OCI-LY3 (cell line): ENCODE measurements around the gene GRIP2.

Source experiments
- H2AFZ ChIP-seq: fragments of 200-600, 300-600 bp; shearing (Covaris generic); 2 replicates; pipeline ENCODE4 v1.6.0; 2014; ENCODE audit warnings: antibody characterized with exemption, low read depth, low read length
- H3K27ac ChIP-seq: fragments of 200-600, 300-600 bp; sonication (generic); 2 replicates; pipeline ENCODE4 v1.5.1; 2014; ENCODE audit warnings: mild to moderate bottlenecking, low read length, moderate library complexity, mixed read lengths
- H3K27me3 ChIP-seq: fragments of 200-600, 300-600 bp; sonication (generic); 2 replicates; pipeline ENCODE4 v1.6.1; 2014; ENCODE audit warnings: low read depth, low read length, mixed read lengths
- H3K36me3 ChIP-seq: fragments of 200-600, 300-600 bp; sonication (generic); replicated peaks from 2 replicates; pipeline ENCODE3; 2014; ENCODE audit warnings: low read depth, low read length, mixed read lengths
- H3K4me1 ChIP-seq: fragments of 300-600, 200-600 bp; sonication (generic); 2 replicates; pipeline ENCODE4 v1.6.1; 2014; ENCODE audit warnings: low read length, mixed read lengths
- H3K4me2 ChIP-seq: fragments of 200-600, 300-600 bp; sonication (generic); 2 replicates; pipeline ENCODE4 v1.6.1; 2014; ENCODE audit warnings: low read length, mixed read lengths
- H3K4me3 ChIP-seq: fragments of 300-600, 200-600 bp; sonication (generic); 2 replicates; pipeline ENCODE4 v1.5.1; 2014; ENCODE audit warnings: antibody characterized with exemption, mild to moderate bottlenecking, low read length, moderate library complexity
- H3K79me2 ChIP-seq: fragments of 300-600, 200-600 bp; shearing (Covaris generic); 2 replicates; pipeline ENCODE4 v1.6.1; 2014; ENCODE audit warnings: mild to moderate bottlenecking, low read length, mixed read lengths
- H3K9ac ChIP-seq: fragments of 300-600, 200-600 bp; shearing (Covaris generic); 2 replicates; pipeline ENCODE4 v1.6.0; 2014; ENCODE audit warnings: mild to moderate bottlenecking, low read length, moderate library complexity
- H3K9me3 ChIP-seq: fragments of 200-600, 300-600 bp; shearing (Covaris generic); 2 replicates; pipeline ENCODE4 v1.6.1; 2014; ENCODE audit warnings: low read length, mixed read lengths; ENCODE audit not compliant: insufficient read depth
- H4K20me1 ChIP-seq: fragments of 200-600, 300-600 bp; sonication (generic); 2 replicates; pipeline ENCODE4 v1.6.1; 2016; ENCODE audit warnings: low read length, mixed read lengths; ENCODE audit not compliant: insufficient read depth
- EZH2phosphoT487 ChIP-seq: fragments of 200-600 bp; shearing (Covaris generic); IDR thresholded peaks from 2 replicates; pipeline ENCODE4 v1.6.1; 2018; ENCODE audit warnings: antibody characterized with exemption, mixed run types, low read depth
- TF ChIP-seq, protein P1 (sequence below): fragments of 200-600, 300-600 bp; sonication (generic); IDR thresholded peaks from 2 replicates; pipeline ENCODE4 v1.5.1; 2014; ENCODE audit warnings: antibody characterized with exemption, low read length, low read depth

Gene GRIP2

DNA sequence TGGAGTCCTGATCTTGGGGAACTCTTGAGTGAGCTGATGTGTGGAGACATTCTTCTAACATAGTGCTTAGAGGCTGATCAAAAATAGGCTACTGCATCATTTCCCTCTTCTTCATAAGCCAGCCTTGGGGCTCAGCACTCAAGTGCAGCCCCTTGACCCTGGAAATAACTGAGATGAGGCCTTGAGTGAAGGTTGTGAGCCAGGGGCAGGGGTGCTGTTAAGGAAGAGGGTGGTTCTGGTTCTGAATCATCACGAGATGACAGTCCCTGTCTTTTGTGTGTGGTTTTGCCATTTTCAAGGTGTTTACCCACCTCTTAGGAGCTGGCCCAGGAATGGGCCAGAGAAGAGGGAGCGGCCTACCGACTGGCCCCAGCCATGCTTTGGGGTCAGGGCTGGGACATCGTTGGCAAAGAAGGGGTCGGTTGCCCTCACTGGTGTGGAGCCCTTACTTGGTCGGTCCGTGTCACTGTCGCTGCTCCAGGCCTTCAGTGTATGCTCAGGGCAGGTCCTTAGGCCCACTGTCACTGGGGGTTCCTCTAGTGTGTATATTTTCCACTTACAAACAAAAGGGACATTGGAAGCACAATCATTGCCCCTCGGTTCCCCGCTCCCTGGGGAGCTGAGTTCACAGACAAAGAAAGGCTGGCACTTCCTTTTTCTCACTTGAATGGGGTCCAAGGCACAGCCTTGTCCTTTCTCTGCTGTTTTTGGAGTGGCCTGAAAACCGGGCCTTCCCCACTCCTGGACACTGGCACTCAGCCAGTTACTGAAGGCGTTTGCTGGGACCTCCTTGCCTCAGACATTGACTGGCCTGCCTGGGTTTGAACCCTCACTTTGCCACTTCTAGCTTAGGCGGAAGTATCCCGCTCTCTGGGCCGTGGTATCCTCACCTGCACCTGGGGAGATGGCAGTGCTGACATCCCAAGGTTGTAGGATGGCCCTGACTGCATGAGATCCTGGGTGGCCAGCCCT lies 91.1 kb downstream of the GRIP2 start:
- H3K27me3 ChIP-seq: no peaks in the 10 kb centered on the region
- no peak overlapping the region for H3K4me3 ChIP-seq
- H3K79me2 ChIP-seq: peaks cover 28% of the 10 kb centered on the region
- H4K20me1 ChIP-seq: no peaks in the 10 kb centered on the region
- peaks cover 55% of the 10 kb centered on the region for H3K4me1 ChIP-seq
- H3K9me3 ChIP-seq: peaks cover 8% of the 10 kb centered on the region; the same call in 1 of the 2 replicates
- peaks cover 81% of the 10 kb centered on the region for H3K36me3 ChIP-seq
- TF ChIP-seq, protein P1, sequence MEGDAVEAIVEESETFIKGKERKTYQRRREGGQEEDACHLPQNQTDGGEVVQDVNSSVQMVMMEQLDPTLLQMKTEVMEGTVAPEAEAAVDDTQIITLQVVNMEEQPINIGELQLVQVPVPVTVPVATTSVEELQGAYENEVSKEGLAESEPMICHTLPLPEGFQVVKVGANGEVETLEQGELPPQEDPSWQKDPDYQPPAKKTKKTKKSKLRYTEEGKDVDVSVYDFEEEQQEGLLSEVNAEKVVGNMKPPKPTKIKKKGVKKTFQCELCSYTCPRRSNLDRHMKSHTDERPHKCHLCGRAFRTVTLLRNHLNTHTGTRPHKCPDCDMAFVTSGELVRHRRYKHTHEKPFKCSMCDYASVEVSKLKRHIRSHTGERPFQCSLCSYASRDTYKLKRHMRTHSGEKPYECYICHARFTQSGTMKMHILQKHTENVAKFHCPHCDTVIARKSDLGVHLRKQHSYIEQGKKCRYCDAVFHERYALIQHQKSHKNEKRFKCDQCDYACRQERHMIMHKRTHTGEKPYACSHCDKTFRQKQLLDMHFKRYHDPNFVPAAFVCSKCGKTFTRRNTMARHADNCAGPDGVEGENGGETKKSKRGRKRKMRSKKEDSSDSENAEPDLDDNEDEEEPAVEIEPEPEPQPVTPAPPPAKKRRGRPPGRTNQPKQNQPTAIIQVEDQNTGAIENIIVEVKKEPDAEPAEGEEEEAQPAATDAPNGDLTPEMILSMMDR: no peak
- TF ChIP-seq EZH2phosphoT487: no peak
- H3K27ac ChIP-seq: peak overlapping the region; percentile 15
- H2AFZ ChIP-seq: no peak overlapping the region
- H3K4me2 ChIP-seq: no peak overlapping the region
- H3K9ac ChIP-seq: no peak overlapping the region

DNA sequence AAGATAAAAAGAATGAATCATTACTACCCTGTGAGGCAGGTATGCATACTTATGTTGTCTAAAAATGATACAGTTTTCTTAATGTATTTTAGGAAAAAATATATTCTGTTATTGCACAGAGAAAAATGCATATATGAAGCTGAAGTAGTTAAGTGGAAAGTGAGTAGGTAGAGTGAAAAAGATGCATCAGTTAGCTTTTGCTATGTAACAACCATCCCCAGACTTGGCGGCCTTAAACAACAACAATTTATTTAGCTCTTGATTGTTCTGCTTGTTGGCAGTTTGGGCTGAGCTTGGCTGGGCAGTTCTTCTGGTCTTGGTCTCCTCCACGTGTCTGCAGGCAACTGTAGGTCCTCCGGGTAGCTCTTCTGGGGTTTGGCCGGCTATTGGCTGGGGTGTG lies 92.1 kb downstream of the GRIP2 start:
- Histone ChIP-seq H4K20me1 (no peaks in the 10 kb centered on the region), H2AFZ (no peak overlapping the region), H3K79me2 (peaks cover 30% of the 10 kb centered on the region), H3K4me1 (peaks cover 45% of the 10 kb centered on the region), H3K4me2 (no peak overlapping the region), H3K36me3 (peaks cover 83% of the 10 kb centered on the region), H3K9ac (no peak overlapping the region), H3K9me3 (peaks cover 8% of the 10 kb centered on the region; the same call in 1 of the 2 replicates), H3K27me3 (no peaks in the 10 kb centered on the region), H3K4me3 (no peak overlapping the region), H3K27ac (no peak overlapping the region)
- TF ChIP-seq, protein P1: no peak
- no peak for TF ChIP-seq EZH2phosphoT487

DNA sequence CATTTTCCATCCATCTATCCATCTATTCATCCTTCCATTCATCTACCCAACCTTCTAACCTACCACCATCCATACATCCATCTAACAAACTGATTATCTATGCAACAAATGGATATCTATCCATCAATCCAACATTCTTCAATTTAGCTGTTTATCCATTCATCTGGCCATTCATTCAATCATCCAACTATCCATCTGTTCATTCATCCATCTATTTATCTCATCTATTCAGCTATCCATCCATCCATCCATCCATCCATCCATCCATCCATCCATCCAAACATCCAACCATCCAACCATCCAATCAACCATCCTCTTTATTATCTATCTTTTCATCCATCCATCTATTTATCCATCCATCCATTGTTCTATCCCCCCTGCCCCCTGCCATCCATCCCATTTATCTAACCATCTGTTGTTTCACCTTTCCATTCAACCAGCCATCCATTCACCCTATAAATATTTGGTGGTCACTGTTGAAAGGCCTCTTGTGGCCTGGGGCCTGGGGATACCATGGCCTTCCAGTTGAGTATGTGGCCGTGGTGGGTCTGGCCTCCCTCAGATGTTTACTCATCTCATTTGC lies 93.1 kb downstream of the GRIP2 start:
- Histone ChIP-seq H4K20me1 (no peaks in the 10 kb centered on the region), H3K27ac (no peak overlapping the region), H2AFZ (no peak overlapping the region), H3K27me3 (no peaks in the 10 kb centered on the region), H3K4me3 (no peak overlapping the region), H3K9ac (no peak overlapping the region), H3K4me1 (peaks cover 35% of the 10 kb centered on the region), H3K36me3 (peaks cover 84% of the 10 kb centered on the region), H3K4me2 (no peak overlapping the region), H3K79me2 (peaks cover 38% of the 10 kb centered on the region), H3K9me3 (peaks cover 6% of the 10 kb centered on the region; the same call in 1 of the 2 replicates)
- TF ChIP-seq, protein P1: no peak
- TF ChIP-seq EZH2phosphoT487: no peak

DNA sequence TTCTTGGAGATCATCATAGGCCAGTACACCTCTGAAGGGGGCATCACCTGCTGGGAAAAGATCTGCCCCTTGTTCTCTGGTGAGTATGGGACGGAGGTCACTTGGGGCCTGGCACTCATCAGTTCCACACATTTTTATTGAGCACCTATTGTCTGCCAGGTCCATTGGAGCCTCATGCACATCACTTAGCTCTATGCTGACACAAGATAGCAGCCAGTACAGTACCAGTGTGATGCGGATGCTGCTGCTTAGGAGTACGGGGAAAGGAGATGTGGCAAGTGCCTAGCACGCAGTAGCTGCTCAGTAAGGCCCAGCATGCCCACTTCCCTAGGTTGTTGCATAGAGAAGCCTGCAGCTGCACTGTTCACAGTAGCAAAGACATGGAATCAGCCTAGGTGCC lies 94.4 kb downstream of the GRIP2 start:
- Histone ChIP-seq H3K9me3 (no peaks in the 10 kb centered on the region), H3K27me3 (no peaks in the 10 kb centered on the region), H3K4me3 (no peak overlapping the region), H3K36me3 (peaks cover 81% of the 10 kb centered on the region), H3K27ac (no peak overlapping the region), H2AFZ (no peak overlapping the region), H3K79me2 (peaks cover 40% of the 10 kb centered on the region), H3K4me2 (no peak overlapping the region), H3K9ac (no peak overlapping the region), H3K4me1 (peaks cover 35% of the 10 kb centered on the region), H4K20me1 (no peaks in the 10 kb centered on the region)
- TF ChIP-seq, protein P1: no peak
- no peak for TF ChIP-seq EZH2phosphoT487
